ENCODE data around the gene ERBIN.
"Not testable (repeated sequence)": the region's sequence is repeated elsewhere in the genome, so short reads cannot be mapped to it uniquely, and the experiment has no call there.

Gene ERBIN, protein sequence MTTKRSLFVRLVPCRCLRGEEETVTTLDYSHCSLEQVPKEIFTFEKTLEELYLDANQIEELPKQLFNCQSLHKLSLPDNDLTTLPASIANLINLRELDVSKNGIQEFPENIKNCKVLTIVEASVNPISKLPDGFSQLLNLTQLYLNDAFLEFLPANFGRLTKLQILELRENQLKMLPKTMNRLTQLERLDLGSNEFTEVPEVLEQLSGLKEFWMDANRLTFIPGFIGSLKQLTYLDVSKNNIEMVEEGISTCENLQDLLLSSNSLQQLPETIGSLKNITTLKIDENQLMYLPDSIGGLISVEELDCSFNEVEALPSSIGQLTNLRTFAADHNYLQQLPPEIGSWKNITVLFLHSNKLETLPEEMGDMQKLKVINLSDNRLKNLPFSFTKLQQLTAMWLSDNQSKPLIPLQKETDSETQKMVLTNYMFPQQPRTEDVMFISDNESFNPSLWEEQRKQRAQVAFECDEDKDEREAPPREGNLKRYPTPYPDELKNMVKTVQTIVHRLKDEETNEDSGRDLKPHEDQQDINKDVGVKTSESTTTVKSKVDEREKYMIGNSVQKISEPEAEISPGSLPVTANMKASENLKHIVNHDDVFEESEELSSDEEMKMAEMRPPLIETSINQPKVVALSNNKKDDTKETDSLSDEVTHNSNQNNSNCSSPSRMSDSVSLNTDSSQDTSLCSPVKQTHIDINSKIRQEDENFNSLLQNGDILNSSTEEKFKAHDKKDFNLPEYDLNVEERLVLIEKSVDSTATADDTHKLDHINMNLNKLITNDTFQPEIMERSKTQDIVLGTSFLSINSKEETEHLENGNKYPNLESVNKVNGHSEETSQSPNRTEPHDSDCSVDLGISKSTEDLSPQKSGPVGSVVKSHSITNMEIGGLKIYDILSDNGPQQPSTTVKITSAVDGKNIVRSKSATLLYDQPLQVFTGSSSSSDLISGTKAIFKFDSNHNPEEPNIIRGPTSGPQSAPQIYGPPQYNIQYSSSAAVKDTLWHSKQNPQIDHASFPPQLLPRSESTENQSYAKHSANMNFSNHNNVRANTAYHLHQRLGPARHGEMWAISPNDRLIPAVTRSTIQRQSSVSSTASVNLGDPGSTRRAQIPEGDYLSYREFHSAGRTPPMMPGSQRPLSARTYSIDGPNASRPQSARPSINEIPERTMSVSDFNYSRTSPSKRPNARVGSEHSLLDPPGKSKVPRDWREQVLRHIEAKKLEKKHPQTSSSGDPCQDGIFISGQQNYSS (N-terminal part only)

DNA sequence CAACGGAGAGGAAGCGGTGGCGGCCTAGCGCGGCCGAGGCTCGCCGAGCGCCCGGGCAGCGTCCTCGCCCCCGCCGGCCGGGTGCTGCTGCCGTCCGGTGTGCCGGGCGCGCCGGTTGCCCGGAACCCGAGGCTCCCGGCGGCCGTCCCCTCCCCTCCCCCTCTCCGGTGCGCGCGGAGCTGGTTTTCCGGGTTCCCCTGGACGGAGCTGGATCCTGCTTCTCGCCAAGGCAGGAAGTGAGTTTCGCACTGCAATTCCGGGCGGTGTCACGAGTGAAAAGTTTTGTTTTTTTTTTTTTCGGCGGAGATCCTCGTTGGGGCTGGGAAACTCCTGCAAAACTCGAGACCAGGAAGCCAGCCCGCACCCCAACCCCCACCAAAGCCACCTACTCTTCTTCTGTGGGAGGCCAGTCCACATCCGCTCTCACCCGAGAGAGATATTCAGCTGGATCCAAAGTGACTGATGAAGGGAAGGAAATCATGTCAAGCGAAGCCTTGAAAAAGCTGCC, at the start of gene ERBIN:
TSS of gene ERBIN (plus strand) at position 300 of the 508 bp plus-strand sequence. CDS start 66,144 bp downstream, outside the sequence.
- DNase-seq (ENCODE audit: extremely low read depth in 1 of 2, low read depth in 1 of 2) = peak; percentile 21 to 47

DNA sequence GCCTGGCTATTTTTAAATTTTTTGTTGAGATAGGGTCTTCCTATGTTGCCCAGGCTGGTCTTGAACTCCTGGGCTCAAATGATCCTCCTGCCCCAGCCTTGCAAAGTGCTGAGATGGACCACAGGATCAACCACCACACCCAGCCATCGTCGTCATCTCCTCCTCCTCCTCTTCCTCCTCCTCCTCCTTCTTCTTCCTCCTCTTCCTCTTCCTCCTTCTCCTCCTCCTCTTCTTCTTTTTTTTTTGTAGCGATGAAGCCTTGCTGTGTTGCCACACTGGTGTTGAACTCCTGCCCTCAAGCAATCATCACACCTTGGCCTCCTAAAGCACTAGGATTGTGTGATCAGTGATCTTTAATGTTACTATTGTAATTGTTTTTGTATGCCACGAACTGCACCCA, 49.4 kb upstream of the ERBIN start:
- DNase-seq (ENCODE audit: extremely low read depth in 1 of 2, low read depth in 1 of 2) = no peak

DNA sequence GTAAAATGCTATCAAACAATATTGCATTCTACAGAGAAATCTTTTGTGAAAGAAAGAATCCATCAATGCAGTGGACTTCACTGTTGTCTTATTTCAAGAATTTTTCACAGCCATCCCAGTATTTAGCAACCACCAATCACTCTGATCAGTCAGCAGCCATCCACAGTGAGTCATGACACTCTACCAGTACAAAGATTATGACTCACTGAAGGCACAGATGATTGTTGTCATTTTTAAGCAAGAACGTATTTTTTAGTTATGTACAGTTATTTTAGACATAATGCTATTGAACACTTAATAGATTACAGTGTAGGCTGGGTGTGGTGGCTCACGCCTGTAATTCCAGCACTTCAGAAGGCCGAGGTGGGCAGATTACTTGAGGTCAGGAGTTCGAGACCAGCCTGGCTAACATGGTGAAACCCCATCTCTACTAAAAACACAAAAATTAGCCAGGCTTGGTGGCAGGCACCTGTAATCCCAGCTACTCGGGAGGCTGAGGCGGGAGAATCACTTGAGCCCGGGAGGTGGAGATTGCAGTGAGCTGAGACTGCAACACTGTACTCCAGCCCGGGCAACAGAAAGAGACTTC, 46.6 kb upstream of the ERBIN start:
- DNase-seq (ENCODE audit: extremely low read depth in 1 of 2, low read depth in 1 of 2) = not testable (repeated sequence)

DNA sequence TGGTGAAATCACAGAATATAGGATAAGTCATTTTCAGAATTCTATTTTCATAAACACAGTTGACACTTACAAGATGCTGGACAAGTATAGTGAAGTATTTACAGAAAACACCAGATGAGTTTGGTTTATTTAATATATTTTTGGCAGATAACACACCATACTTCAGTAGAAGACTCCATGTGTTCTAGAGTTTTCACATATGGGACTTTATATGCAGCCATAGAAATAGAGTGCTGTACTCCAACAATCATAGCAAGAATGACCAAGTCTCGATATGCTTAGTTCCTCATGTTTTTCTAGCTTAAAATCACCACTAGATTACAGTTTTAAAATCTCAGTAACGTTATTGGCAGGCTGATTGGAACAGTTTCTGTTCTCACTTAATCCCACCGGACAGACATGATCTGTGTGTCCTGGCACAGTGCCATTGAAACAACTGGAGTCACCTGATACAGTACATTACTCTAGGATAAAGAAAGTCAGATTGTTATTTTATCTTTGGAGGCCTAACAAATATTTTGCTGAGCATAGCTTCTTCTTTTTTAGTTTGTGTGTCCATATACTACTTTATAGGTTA, 45.8 kb upstream of the ERBIN start:
- no peak for DNase-seq (ENCODE audit: extremely low read depth in 1 of 2, low read depth in 1 of 2)

DNA sequence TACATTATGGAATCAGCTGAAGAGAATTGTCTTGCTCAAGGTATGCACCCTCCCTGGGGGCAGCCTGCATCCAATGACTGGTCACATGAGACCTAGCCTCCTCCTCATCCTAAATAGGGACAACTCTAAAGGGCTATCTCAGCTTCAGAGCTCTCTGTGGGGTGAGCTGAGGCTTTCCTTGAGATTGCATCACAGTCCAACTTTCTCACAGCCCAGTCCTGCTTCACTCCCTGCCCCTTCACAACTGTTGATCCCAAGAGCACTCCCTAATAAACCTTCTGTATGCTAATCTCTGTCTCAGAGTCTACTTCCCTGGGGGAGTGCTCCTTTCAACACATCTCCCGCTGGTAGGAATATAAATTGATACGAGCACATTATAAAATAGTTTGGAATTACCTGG, 44.1 kb upstream of the ERBIN start:
- no peak for DNase-seq (ENCODE audit: extremely low read depth in 1 of 2, low read depth in 1 of 2)

DNA sequence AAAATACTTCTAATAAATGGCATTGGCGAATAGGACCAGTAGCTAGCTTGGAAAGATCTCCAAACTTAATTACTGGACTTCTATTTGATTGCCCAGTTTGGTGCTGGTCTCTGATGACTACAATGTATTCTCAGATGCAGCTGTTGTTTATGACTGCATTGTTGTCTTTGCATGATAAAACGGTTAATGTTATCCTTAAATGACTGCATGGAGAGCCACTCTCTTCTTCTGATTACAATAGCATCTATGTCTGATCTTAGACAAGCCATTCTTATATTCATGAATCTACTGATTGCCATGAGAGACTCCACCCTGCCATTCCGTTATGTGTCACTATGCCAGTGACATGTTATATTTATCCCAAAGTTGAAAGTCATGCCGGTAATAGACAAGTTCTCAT, 42.9 kb upstream of the ERBIN start:
- DNase-seq (ENCODE audit: extremely low read depth in 1 of 2, low read depth in 1 of 2) = no peak

DNA sequence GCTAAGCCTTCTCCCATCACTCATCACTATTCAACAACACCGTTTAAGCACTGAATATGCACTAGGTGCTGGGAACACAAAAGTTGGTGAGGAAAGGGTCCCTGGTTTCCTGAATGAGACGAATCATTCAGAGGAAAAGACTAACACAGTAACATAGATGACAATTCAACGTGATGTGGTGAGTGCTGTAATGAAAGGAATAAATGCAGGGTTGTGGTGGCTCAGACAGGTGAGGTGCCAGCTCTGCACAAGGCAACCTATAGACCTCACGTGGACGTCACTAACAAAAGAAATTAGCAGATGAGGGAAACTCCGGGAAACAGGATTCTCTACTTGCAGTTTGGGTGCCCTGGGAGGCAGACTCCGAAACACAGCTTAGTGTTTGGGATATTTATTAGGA, 40.0 kb upstream of the ERBIN start:
- no peak for DNase-seq (ENCODE audit: extremely low read depth in 1 of 2, low read depth in 1 of 2)

DNA sequence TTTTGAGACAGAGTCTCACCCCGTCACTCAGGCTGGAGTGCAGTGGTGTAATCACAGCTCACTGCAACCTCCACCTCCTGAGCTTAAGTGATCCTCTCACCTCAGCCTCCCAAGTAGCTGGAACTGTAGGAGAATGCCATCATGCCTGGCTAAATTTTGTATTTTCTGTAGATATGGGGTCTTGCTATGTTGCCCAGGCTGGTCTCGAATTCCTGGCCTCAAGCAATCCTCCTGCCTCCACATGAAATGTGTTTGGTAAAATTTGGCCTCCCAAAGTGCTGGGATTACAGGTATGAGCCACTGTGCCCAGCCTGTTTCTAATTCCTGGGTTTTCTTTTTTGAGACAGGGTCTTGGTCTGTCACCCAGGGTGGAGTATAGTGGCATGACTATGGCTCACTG, 34.4 kb upstream of the ERBIN start:
- not testable (repeated sequence) for DNase-seq (ENCODE audit: extremely low read depth in 1 of 2, low read depth in 1 of 2)

DNA sequence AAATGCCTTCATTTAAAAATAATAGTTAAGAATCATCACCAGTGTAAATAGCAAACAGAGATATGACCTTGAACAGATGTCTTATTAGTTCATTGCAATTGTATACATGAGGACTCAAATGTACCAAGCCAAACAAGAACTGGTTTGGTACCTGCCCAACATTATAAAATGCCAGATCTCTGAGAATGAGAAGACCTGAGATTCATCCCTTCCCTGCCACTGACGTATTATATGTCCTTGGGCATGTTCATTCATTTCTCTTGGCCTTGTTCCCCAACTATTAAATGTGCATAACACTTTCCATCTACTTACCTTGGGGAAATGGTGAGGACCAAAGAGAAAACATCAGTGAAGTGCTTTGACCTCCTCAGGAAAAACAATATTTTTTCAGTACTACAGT, 33.6 kb upstream of the ERBIN start:
- DNase-seq (ENCODE audit: extremely low read depth in 1 of 2, low read depth in 1 of 2) = no peak

DNA sequence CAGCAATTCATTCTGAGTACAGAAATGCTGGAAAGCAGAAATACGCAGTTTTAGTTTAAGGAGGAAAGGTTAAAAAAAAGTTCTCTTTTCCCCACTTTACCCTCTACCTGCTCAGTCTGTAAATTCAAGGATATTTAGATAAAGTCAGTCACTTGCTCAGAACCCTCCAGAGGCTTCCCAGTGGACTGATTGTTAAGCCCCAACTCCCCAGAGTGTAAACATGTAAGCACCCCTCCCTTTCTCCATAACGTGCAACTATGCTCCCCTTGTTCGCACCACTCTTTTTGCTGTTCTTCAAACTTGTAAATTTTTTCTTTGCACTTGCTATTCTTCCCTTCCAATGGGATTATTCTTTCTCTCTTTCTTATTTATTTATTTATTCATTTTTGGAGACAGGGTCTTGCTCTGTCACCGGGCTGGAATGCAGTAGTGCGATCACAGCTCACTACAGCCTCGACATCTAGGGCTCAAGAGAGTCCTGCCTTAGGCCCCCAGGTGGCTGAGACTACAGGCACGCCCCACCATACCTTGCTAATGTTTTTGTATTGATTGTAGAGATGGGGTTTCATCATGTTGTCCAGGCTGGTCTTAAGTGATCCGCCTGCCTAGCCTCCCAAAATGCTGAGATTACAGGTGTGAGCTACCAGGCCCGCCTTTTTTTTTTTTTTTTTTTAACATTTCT, 32.5 kb upstream of the ERBIN start:
- DNase-seq (ENCODE audit: extremely low read depth in 1 of 2, low read depth in 1 of 2) = no peak

DNA sequence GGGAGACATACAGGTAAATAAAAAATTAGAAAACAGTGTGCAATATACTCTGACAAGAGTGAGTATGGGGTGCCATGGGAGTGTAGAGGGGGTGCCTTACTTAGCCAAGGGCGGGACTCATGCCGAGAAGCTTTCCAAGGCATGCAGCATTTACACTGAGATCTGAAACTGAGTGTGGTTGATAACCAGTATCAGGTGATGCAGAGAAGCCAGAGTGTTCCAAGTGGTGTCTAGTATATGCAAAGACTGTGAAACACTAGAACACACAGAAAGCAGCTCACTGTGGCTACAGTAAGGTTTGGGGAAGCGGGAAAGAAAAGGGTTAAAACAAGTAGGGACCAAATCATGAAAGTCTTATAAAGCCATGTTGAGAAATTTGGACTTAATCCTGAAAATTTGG, 30.5 kb upstream of the ERBIN start:
- DNase-seq (ENCODE audit: extremely low read depth in 1 of 2, low read depth in 1 of 2) = no peak

DNA sequence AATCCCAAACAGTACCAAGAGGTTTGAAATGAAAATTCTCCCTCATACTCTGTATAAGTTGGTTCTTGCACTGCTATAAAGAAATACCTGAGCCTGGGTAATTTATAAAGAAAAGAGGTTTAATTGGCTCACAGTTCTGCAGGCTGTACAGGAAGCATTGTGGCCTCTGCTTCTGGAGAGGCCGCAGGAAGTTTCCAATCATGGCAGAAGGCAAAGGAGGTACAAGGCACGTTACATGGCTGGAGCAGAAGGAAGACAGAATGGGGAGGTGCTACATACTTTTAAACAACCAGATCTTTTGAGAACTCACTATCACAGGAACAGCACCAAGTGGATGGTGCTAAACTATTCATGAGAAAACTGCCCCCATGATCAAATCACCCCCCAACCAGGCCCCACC, 25.6 kb upstream of the ERBIN start:
- no peak for DNase-seq (ENCODE audit: extremely low read depth in 1 of 2, low read depth in 1 of 2)

DNA sequence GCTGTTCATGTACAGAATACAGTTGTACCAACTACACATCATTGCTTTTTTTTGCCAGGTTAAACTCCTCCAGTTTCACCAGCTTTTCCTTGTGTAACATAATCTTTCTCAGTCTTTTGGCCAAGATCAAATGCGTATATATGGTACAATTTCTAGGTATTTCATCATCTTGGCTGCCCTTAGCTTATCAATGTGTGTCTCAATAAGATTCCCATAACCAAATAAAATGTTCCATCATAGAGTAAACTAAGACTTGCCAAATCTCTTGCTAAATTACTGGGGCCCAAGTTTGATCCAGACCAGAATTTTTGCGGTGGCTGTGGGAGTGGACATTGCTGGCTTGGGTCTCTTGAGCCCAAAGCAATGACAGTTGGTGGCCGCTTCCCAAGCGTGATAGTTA, 24.3 kb upstream of the ERBIN start:
- no peak for DNase-seq (ENCODE audit: extremely low read depth in 1 of 2, low read depth in 1 of 2)

DNA sequence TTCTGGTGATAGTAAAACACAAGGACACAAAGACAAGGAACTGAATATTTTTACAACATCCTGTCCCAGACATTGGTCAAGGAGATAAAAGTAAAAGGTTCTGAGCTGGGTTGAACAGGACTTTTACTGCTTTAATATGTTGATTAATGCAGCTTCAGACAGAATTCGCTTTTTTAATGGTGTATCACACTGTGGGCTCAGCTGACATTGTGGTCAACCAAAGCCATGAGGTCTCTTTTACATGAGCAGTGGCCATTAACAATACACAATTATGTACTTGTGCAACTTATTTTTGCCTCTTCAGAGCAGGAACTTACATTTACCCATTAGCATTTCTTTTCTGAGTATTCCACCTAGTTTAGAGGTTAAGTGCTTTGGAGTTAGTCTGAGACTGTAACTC, 22.8 kb upstream of the ERBIN start:
- no peak for DNase-seq (ENCODE audit: extremely low read depth in 1 of 2, low read depth in 1 of 2)

DNA sequence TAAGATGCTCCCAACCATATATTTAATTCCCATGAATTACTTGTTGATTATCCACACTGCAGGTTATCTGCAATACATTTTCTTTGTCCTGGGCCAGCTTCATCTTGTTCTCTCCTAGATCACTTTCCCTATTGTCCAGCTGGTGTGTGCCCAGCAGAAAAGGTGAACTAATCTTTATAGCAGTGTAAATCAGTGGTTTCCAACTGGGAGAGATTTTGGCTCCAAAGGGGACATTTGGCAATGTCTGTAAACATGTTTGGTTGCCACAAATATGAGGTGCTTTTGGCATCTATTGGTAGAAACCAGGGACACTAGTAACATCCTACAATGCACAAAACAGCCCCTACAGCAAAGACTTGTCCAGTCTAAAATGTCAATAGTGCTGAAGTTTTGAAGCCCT, 20.1 kb upstream of the ERBIN start:
- DNase-seq (ENCODE audit: extremely low read depth in 1 of 2, low read depth in 1 of 2) = no peak

DNA sequence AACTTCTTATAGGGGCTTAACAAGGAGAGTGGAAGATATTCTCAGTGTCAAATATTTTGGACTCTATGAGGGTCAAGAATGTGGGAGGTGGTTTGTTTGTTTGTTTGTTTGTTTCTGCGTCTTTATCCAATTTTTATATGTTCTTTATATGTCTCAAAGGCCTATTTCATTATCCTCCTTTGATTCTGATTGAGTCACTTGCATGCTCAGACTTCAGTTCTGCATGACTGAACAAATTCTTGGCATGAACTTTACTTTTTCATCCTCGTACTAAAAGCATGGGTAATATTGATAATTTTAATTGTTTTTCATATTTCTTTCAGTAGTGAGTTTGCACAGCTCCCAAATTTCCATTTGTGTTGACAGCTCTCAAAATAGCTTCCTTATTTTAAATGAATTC, 19.2 kb upstream of the ERBIN start:
- no peak for DNase-seq (ENCODE audit: extremely low read depth in 1 of 2, low read depth in 1 of 2)

DNA sequence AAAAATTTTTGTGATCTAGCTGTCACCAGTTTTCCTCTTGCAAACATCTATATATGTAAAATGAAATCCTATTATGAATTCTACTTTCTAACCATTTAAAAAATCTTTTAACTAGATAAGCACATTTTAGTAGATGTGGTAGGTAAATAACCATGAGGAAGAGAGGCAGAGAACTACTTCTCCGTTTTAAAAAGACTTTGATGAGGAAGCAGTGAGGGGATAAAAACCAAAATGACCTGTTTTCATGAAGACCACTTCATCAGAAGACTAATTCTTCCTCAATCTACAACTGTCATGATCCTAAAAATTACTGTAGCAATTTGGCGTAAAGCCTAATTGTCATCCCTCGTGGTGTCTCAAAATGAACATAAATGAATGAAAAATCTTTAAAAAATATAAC, 15.7 kb upstream of the ERBIN start:
- DNase-seq (ENCODE audit: extremely low read depth in 1 of 2, low read depth in 1 of 2) = no peak

DNA sequence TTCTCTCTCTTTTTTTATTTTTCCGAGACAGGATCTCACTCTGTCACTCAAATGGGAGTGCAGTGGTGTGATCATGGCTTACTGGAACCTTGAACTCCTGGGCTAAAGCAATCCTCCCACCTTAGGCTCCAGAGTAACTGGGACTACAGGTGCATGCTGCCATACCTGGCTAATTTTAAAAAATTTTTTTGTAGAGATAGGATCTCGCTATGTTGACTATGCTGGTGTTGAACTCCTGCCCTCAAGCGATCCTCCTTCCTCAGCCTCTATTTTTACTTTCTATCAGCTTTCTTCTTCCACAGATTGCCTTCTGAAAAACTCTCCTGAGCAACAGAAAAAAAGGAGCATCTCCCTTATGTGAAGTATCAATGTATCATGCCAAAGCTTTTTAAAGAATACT, 14.1 kb upstream of the ERBIN start:
- DNase-seq (ENCODE audit: extremely low read depth in 1 of 2, low read depth in 1 of 2) = no peak

DNA sequence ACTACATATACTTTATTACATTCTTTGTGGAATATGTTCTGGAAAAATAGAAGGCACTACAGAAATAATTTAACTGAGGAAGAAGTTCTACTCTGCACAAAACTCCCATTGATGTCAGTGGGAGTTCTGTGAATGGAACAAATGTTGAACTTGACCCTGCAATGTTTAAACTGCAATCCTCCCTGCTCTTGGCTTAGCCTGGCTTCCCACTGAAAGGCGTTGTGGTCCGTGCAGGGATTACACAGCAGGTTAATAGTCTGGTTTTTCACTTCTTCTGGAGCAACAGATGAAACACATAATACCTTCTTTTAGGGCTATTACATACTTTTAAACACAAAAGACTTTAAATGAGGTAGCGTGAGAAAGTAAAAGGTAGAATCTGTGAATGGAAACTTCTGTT, 12.9 kb upstream of the ERBIN start:
- DNase-seq (ENCODE audit: extremely low read depth in 1 of 2, low read depth in 1 of 2) = no peak

DNA sequence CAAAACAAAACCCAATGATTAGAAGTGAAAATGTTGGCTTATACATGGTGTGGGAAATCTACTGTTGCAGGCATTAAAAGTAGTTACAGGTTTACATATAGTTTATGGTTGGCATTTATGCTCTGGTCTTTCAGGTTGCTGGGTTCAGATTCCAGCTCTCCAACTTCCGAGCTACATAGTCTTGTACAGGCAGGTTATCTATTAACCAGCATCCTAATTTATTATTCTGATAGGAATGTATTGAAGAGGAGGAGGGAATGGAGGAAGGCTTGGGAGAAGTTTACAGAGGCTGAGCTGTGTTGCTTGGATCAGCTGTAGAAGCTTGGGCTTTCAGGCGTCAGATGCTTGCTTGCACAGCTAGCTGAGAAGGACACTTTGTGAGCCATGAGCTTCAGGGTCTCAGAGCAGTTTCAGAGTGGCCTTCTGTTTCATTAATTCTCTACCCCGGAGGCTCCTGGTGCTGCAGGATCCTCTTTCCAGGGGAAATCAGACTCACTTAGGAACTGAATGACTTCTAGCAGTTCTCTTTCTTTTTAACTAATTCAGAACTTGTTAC, 11.7 kb upstream of the ERBIN start:
- DNase-seq (ENCODE audit: extremely low read depth in 1 of 2, low read depth in 1 of 2) = no peak
